Measurements from ENCODE around the gene ZNF804B. TPM values are rescaled to one million over a fixed set of nuclear protein-coding genes. Genes with fewer than 3 reads are reported as not detected.

The ZNF804B gene
- not detected for total RNA-seq
- long read RNA-seq = 0 reads

GRCh38 chr7:88759230-88760135 is at the start of gene ZNF804B:
TSS of gene ZNF804B (plus strand) at chr7:88759700. CDS start at chr7:88759977, 277 bp downstream.
- DNase-seq (ENCODE audit: low spot score) = peak; percentile 76

- DNase-seq (ENCODE audit: low spot score) = no peak
These were observed 23.6 kb upstream of the ZNF804B start for GRCh38 chr7:88735920-88736319.

- DNase-seq (ENCODE audit: low spot score) = no peak
These were observed 21.9 kb upstream of the ZNF804B start for GRCh38 chr7:88737632-88738031.

- DNase-seq (ENCODE audit: low spot score) = no peak
These were observed 13.4 kb upstream of the ZNF804B start for GRCh38 chr7:88746126-88746525.

GRCh38 chr7:88756802-88757201 is 2.7 kb upstream of the ZNF804B start:
- DNase-seq (ENCODE audit: low spot score) = no peak

GRCh38 chr7:88757371-88757770 is 2.1 kb upstream of the ZNF804B start:
- no peak for DNase-seq (ENCODE audit: low spot score)

- no peak for DNase-seq (ENCODE audit: low spot score)
These were observed 895 bp upstream of the ZNF804B start for GRCh38 chr7:88758381-88759229.

- no peak for DNase-seq (ENCODE audit: low spot score)
These were observed 626 bp downstream of the ZNF804B start for GRCh38 chr7:88760136-88760515.

- DNase-seq (ENCODE audit: low spot score) = no peak
These were observed 2.3 kb downstream of the ZNF804B start for GRCh38 chr7:88761779-88762178.

- no peak for DNase-seq (ENCODE audit: low spot score)
These were observed 11.9 kb downstream of the ZNF804B start for GRCh38 chr7:88771417-88771816.

GRCh38 chr7:88772776-88773175 is 13.3 kb downstream of the ZNF804B start:
- no peak for DNase-seq (ENCODE audit: low spot score)

- DNase-seq (ENCODE audit: low spot score) = no peak
These were observed 16.3 kb downstream of the ZNF804B start for GRCh38 chr7:88775838-88776237.

GRCh38 chr7:88787777-88788176 is 28.3 kb downstream of the ZNF804B start:
- no peak for DNase-seq (ENCODE audit: low spot score)

- no peak for DNase-seq (ENCODE audit: low spot score)
These were observed 30.1 kb downstream of the ZNF804B start for GRCh38 chr7:88789480-88790064.

GRCh38 chr7:88791891-88792290 is 32.4 kb downstream of the ZNF804B start:
- DNase-seq (ENCODE audit: low spot score) = no peak

GRCh38 chr7:88792361-88792760 is 32.9 kb downstream of the ZNF804B start:
- DNase-seq (ENCODE audit: low spot score) = no peak

GRCh38 chr7:88795553-88795952 is 36.1 kb downstream of the ZNF804B start, which contains the start of gene TEX47:
TSS of gene TEX47 (minus strand) at chr7:88795737. CDS start at chr7:88794942, 795 bp downstream.
- DNase-seq (ENCODE audit: low spot score) = no peak

GRCh38 chr7:88801046-88801445 is 41.5 kb downstream of the ZNF804B start:
- no peak for DNase-seq (ENCODE audit: low spot score)

- no peak for DNase-seq (ENCODE audit: low spot score)
These were observed 47.0 kb downstream of the ZNF804B start for GRCh38 chr7:88806280-88807037.

GRCh38 chr7:88818552-88818951 is 59.1 kb downstream of the ZNF804B start:
- no peak for DNase-seq (ENCODE audit: low spot score)

GRCh38 chr7:88826222-88826621 is 66.7 kb downstream of the ZNF804B start:
- DNase-seq (ENCODE audit: low spot score) = no peak

Data from mesenteric fat pad (tissue), 1 donor.